ENCODE measurements around the gene C6orf58. TPM values are rescaled to one million over a fixed set of nuclear protein-coding genes. Genes with fewer than 3 reads are reported as not detected.

Gene C6orf58
- total RNA-seq, 4 donors from 2014 or later: not detected

- in situ Hi-C loops (cut with MboI; ENCODE audit: low pct_ligation_motif_present in 1 of 4, low pct_unique_long_range_greater_than_20kb in 1 of 4, low sequenced_read_pairs in 3 of 4): no loop called here
- Histone ChIP-seq H3K36me3 (no peaks in the 10 kb centered on the region), H3K27me3 (no peaks in the 10 kb centered on the region), H3K27ac (no peak overlapping the region), H3K9me3 (no peaks in the 10 kb centered on the region), H3K4me1 (no peaks in the 10 kb centered on the region), H3K4me3 (no peak overlapping the region)
- no peak for DNase-seq
- no peak for TF ChIP-seq POLR2A (IDR thresholded peaks at IDR 0.05)
- no peak for TF ChIP-seq EP300 (IDR thresholded peaks at IDR 0.05; ENCODE audit: low read depth)
- TF ChIP-seq CTCF (IDR thresholded peaks at IDR 0.05): no peak
- TF ChIP-seq POLR2AphosphoS5 (IDR thresholded peaks at IDR 0.05): no peak
- intact Hi-C loops (cut with DNase I; ENCODE audit: low total_unique reads): no loop called here
Measured at GRCh38 chr6:127566651-127567050, 10.3 kb upstream of the C6orf58 start.

GRCh38 chr6:127567476-127567875, 9.5 kb upstream of the C6orf58 start:
- H3K4me1 ChIP-seq: no peaks in the 10 kb centered on the region
- H3K36me3 ChIP-seq: no peaks in the 10 kb centered on the region
- in situ Hi-C loops (cut with MboI; ENCODE audit: low pct_ligation_motif_present in 1 of 4, low pct_unique_long_range_greater_than_20kb in 1 of 4, low sequenced_read_pairs in 3 of 4): no loop called here
- no peak for TF ChIP-seq POLR2AphosphoS5 (IDR thresholded peaks at IDR 0.05)
- TF ChIP-seq POLR2A (IDR thresholded peaks at IDR 0.05): no peak
- WGBS, 2 donors (ENCODE audit: low coverage in 1 of 2): 67 to 72% methylated on average over 2 of the region's 2 CpGs
- no peaks in the 10 kb centered on the region for H3K9me3 ChIP-seq
- H3K4me3 ChIP-seq: no peak overlapping the region
- intact Hi-C loops (cut with DNase I; ENCODE audit: low total_unique reads): no loop called here
- H3K27me3 ChIP-seq: no peaks in the 10 kb centered on the region
- H3K27ac ChIP-seq: no peak overlapping the region
- DNase-seq: no peak

GRCh38 chr6:127570739-127571389, 6.1 kb upstream of the C6orf58 start:
- Histone ChIP-seq H3K27ac (no peak overlapping the region), H3K27me3 (no peaks in the 10 kb centered on the region), H3K4me1 (no peaks in the 10 kb centered on the region), H3K36me3 (no peaks in the 10 kb centered on the region), H3K9me3 (no peaks in the 10 kb centered on the region), H3K4me3 (no peak overlapping the region)
- no peak for TF ChIP-seq POLR2A (IDR thresholded peaks at IDR 0.05)
- no peak for TF ChIP-seq CTCF (IDR thresholded peaks at IDR 0.05)
- TF ChIP-seq POLR2AphosphoS5 (IDR thresholded peaks at IDR 0.05): no peak
- TF ChIP-seq EP300 (IDR thresholded peaks at IDR 0.05; ENCODE audit: low read depth): no peak
- WGBS, 2 donors (ENCODE audit: low coverage in 1 of 2): 21 to 25% methylated on average over 1 of the region's 1 CpG
- in situ Hi-C loops (cut with MboI; ENCODE audit: low pct_ligation_motif_present in 1 of 4, low pct_unique_long_range_greater_than_20kb in 1 of 4, low sequenced_read_pairs in 3 of 4): no loop called here
- intact Hi-C loops (cut with DNase I; ENCODE audit: low total_unique reads): no loop called here
- no peak for DNase-seq

GRCh38 chr6:127578900-127579299, 1.9 kb downstream of the C6orf58 start:
- Histone ChIP-seq H3K4me1 (no peaks in the 10 kb centered on the region), H3K27ac (no peak overlapping the region), H3K4me3 (no peak overlapping the region), H3K36me3 (no peaks in the 10 kb centered on the region), H3K27me3 (no peaks in the 10 kb centered on the region), H3K9me3 (no peaks in the 10 kb centered on the region)
- intact Hi-C loops (cut with DNase I; ENCODE audit: low total_unique reads) (no loop called here), in situ Hi-C loops (cut with MboI; ENCODE audit: low pct_ligation_motif_present in 1 of 4, low pct_unique_long_range_greater_than_20kb in 1 of 4, low sequenced_read_pairs in 3 of 4) (no loop called here)
- DNase-seq: no peak
- WGBS, 2 donors (ENCODE audit: low coverage in 1 of 2): 51 to 52% methylated on average over 3 of the region's 3 CpGs
- no peak for TF ChIP-seq POLR2A (IDR thresholded peaks at IDR 0.05)
- no peak for TF ChIP-seq EP300 (IDR thresholded peaks at IDR 0.05; ENCODE audit: low read depth)
- no peak for TF ChIP-seq CTCF (IDR thresholded peaks at IDR 0.05)
- TF ChIP-seq POLR2AphosphoS5 (IDR thresholded peaks at IDR 0.05): no peak

- DNase-seq: no peak
- Histone ChIP-seq H3K27ac (no peak overlapping the region), H3K27me3 (no peaks in the 10 kb centered on the region), H3K4me3 (no peak overlapping the region), H3K36me3 (no peaks in the 10 kb centered on the region), H3K9me3 (no peaks in the 10 kb centered on the region), H3K4me1 (no peaks in the 10 kb centered on the region)
- in situ Hi-C loops (cut with MboI; ENCODE audit: low pct_ligation_motif_present in 1 of 4, low pct_unique_long_range_greater_than_20kb in 1 of 4, low sequenced_read_pairs in 3 of 4) (no loop called here), intact Hi-C loops (cut with DNase I; ENCODE audit: low total_unique reads) (no loop called here)
- TF ChIP-seq POLR2A (IDR thresholded peaks at IDR 0.05): no peak
- no peak for TF ChIP-seq EP300 (IDR thresholded peaks at IDR 0.05; ENCODE audit: low read depth)
- no peak for TF ChIP-seq CTCF (IDR thresholded peaks at IDR 0.05)
- no peak for TF ChIP-seq POLR2AphosphoS5 (IDR thresholded peaks at IDR 0.05)
Measured at GRCh38 chr6:127581576-127581975, 4.6 kb downstream of the C6orf58 start.
